ENCODE measurements around the gene CADPS. TPM values are rescaled to one million over a fixed set of nuclear protein-coding genes. Genes with fewer than 3 reads are reported as not detected.

The CADPS gene
- total and polyA plus RNA-seq, 9 donors = 0.47 to 4.4 (median 1.6) TPM

GRCh38 chr3:62446337-62446940 lies 428.8 kb downstream of the CADPS start:
- DNase-seq = no peak
- no peaks in the 10 kb centered on the region for H3K4me1 ChIP-seq (ENCODE audit: control insufficient read depth, insufficient read depth, low read length)
- H3K27me3 ChIP-seq (ENCODE audit: control insufficient read depth, insufficient read depth, low read length) = no peaks in the 10 kb centered on the region
- H3K9me3 ChIP-seq (replicated peaks; ENCODE audit: control insufficient read depth, low read depth, low read length) = no peaks in the 10 kb centered on the region
- H3K36me3 ChIP-seq (ENCODE audit: control insufficient read depth, insufficient read depth, low read length) = no peaks in the 10 kb centered on the region
- no peak overlapping the region for H3K4me3 ChIP-seq (ENCODE audit: low read length)
- WGBS (ENCODE audit: insufficient coverage) = 37% methylated on average over 2 of the region's 5 CpGs
- H3K27ac ChIP-seq (ENCODE audit: low read length) = no peak overlapping the region

GRCh38 chr3:62445275-62445674 lies 429.9 kb downstream of the CADPS start:
- no peaks in the 10 kb centered on the region for H3K9me3 ChIP-seq (replicated peaks; ENCODE audit: control insufficient read depth, low read depth, low read length)
- no peaks in the 10 kb centered on the region for H3K27me3 ChIP-seq (ENCODE audit: control insufficient read depth, insufficient read depth, low read length)
- no CpG with 5 or more reads among the region's 1 CpG for WGBS (ENCODE audit: insufficient coverage)
- no peaks in the 10 kb centered on the region for H3K4me1 ChIP-seq (ENCODE audit: control insufficient read depth, insufficient read depth, low read length)
- H3K4me3 ChIP-seq (ENCODE audit: low read length) = no peak overlapping the region
- DNase-seq = no peak
- H3K36me3 ChIP-seq (ENCODE audit: control insufficient read depth, insufficient read depth, low read length) = no peaks in the 10 kb centered on the region
- H3K27ac ChIP-seq (ENCODE audit: low read length) = no peak overlapping the region

- DNase-seq = no peak
- H3K27me3 ChIP-seq (ENCODE audit: control insufficient read depth, insufficient read depth, low read length) = peaks cover 5% of the 10 kb centered on the region
- no peaks in the 10 kb centered on the region for H3K9me3 ChIP-seq (replicated peaks; ENCODE audit: control insufficient read depth, low read depth, low read length)
- peaks cover 8% of the 10 kb centered on the region for H3K4me1 ChIP-seq (ENCODE audit: control insufficient read depth, insufficient read depth, low read length)
- no peak overlapping the region for H3K27ac ChIP-seq (ENCODE audit: low read length)
- no peak overlapping the region for H3K4me3 ChIP-seq (ENCODE audit: low read length)
- no peaks in the 10 kb centered on the region for H3K36me3 ChIP-seq (ENCODE audit: control insufficient read depth, insufficient read depth, low read length)
These were observed 435.2 kb downstream of the CADPS start for GRCh38 chr3:62439978-62440377.

GRCh38 chr3:62439176-62439813 lies 435.9 kb downstream of the CADPS start:
- H3K27me3 ChIP-seq (ENCODE audit: control insufficient read depth, insufficient read depth, low read length) = peaks cover 5% of the 10 kb centered on the region
- H3K4me3 ChIP-seq (ENCODE audit: low read length) = no peak overlapping the region
- H3K4me1 ChIP-seq (ENCODE audit: control insufficient read depth, insufficient read depth, low read length) = peaks cover 8% of the 10 kb centered on the region
- H3K27ac ChIP-seq (ENCODE audit: low read length) = no peak overlapping the region
- no CpG with 5 or more reads among the region's 5 CpGs for WGBS (ENCODE audit: insufficient coverage)
- no peak for DNase-seq
- H3K9me3 ChIP-seq (replicated peaks; ENCODE audit: control insufficient read depth, low read depth, low read length) = no peaks in the 10 kb centered on the region
- H3K36me3 ChIP-seq (ENCODE audit: control insufficient read depth, insufficient read depth, low read length) = no peaks in the 10 kb centered on the region

GRCh38 chr3:62436785-62437184 lies 438.4 kb downstream of the CADPS start:
- H3K36me3 ChIP-seq (ENCODE audit: control insufficient read depth, insufficient read depth, low read length) = no peaks in the 10 kb centered on the region
- H3K4me3 ChIP-seq (ENCODE audit: low read length) = no peak overlapping the region
- 38% methylated on average over 4 of the region's 7 CpGs for WGBS (ENCODE audit: insufficient coverage)
- peaks cover 5% of the 10 kb centered on the region for H3K27me3 ChIP-seq (ENCODE audit: control insufficient read depth, insufficient read depth, low read length)
- H3K4me1 ChIP-seq (ENCODE audit: control insufficient read depth, insufficient read depth, low read length) = peaks cover 8% of the 10 kb centered on the region
- no peaks in the 10 kb centered on the region for H3K9me3 ChIP-seq (replicated peaks; ENCODE audit: control insufficient read depth, low read depth, low read length)
- no peak overlapping the region for H3K27ac ChIP-seq (ENCODE audit: low read length)
- peak; percentile 46 for DNase-seq

- no peak overlapping the region for H3K4me3 ChIP-seq (ENCODE audit: low read length)
- no peak for DNase-seq
These were observed 441.8 kb downstream of the CADPS start for GRCh38 chr3:62433396-62433795.

GRCh38 chr3:62421207-62421606 lies 454.0 kb downstream of the CADPS start:
- no peaks in the 10 kb centered on the region for H3K4me1 ChIP-seq (ENCODE audit: control insufficient read depth, insufficient read depth, low read length)
- H3K27ac ChIP-seq (ENCODE audit: low read length) = no peak overlapping the region
- no peak for DNase-seq
- no peak overlapping the region for H3K4me3 ChIP-seq (ENCODE audit: low read length)
- 75% methylated on average over 4 of the region's 10 CpGs for WGBS (ENCODE audit: insufficient coverage)
- no peaks in the 10 kb centered on the region for H3K9me3 ChIP-seq (replicated peaks; ENCODE audit: control insufficient read depth, low read depth, low read length)
- no peaks in the 10 kb centered on the region for H3K36me3 ChIP-seq (ENCODE audit: control insufficient read depth, insufficient read depth, low read length)
- peaks cover 4% of the 10 kb centered on the region for H3K27me3 ChIP-seq (ENCODE audit: control insufficient read depth, insufficient read depth, low read length)

More at GRCh38 chr3:62433396-62433795, 441.8 kb downstream of the CADPS start:
- 81% methylated on average over 3 of the region's 8 CpGs for WGBS (ENCODE audit: insufficient coverage)
- H3K36me3 ChIP-seq (ENCODE audit: control insufficient read depth, insufficient read depth, low read length) = no peaks in the 10 kb centered on the region
- H3K27ac ChIP-seq (ENCODE audit: low read length) = no peak overlapping the region
- peaks cover 8% of the 10 kb centered on the region for H3K4me1 ChIP-seq (ENCODE audit: control insufficient read depth, insufficient read depth, low read length)
- no peaks in the 10 kb centered on the region for H3K9me3 ChIP-seq (replicated peaks; ENCODE audit: control insufficient read depth, low read depth, low read length)
- peaks cover 5% of the 10 kb centered on the region for H3K27me3 ChIP-seq (ENCODE audit: control insufficient read depth, insufficient read depth, low read length)

GRCh38 chr3:62416144-62416543 lies 459.1 kb downstream of the CADPS start:
- Histone ChIP-seq H3K4me1 (ENCODE audit: control insufficient read depth, insufficient read depth, low read length) (no peaks in the 10 kb centered on the region), H3K4me3 (ENCODE audit: low read length) (no peak overlapping the region), H3K27ac (ENCODE audit: low read length) (no peak overlapping the region), H3K36me3 (ENCODE audit: control insufficient read depth, insufficient read depth, low read length) (no peaks in the 10 kb centered on the region), H3K9me3 (replicated peaks; ENCODE audit: control insufficient read depth, low read depth, low read length) (no peaks in the 10 kb centered on the region), H3K27me3 (ENCODE audit: control insufficient read depth, insufficient read depth, low read length) (peaks cover 2% of the 10 kb centered on the region)
- no CpG with 5 or more reads among the region's 3 CpGs for WGBS (ENCODE audit: insufficient coverage)
- no peak for DNase-seq

- WGBS (ENCODE audit: insufficient coverage) = 9% methylated on average over 6 of the region's 9 CpGs
- H3K27me3 ChIP-seq (ENCODE audit: control insufficient read depth, insufficient read depth, low read length) = peaks cover 2% of the 10 kb centered on the region
- H3K27ac ChIP-seq (ENCODE audit: low read length) = no peak overlapping the region
- DNase-seq = no peak
- no peaks in the 10 kb centered on the region for H3K36me3 ChIP-seq (ENCODE audit: control insufficient read depth, insufficient read depth, low read length)
- no peaks in the 10 kb centered on the region for H3K4me1 ChIP-seq (ENCODE audit: control insufficient read depth, insufficient read depth, low read length)
- no peak overlapping the region for H3K4me3 ChIP-seq (ENCODE audit: low read length)
- H3K9me3 ChIP-seq (replicated peaks; ENCODE audit: control insufficient read depth, low read depth, low read length) = no peaks in the 10 kb centered on the region
These were observed 459.9 kb downstream of the CADPS start for GRCh38 chr3:62415312-62415801.

GRCh38 chr3:62414786-62415185 lies 460.4 kb downstream of the CADPS start:
- Histone ChIP-seq H3K9me3 (replicated peaks; ENCODE audit: control insufficient read depth, low read depth, low read length) (no peaks in the 10 kb centered on the region), H3K27ac (ENCODE audit: low read length) (no peak overlapping the region), H3K36me3 (ENCODE audit: control insufficient read depth, insufficient read depth, low read length) (no peaks in the 10 kb centered on the region), H3K4me1 (ENCODE audit: control insufficient read depth, insufficient read depth, low read length) (no peaks in the 10 kb centered on the region), H3K4me3 (ENCODE audit: low read length) (no peak overlapping the region), H3K27me3 (ENCODE audit: control insufficient read depth, insufficient read depth, low read length) (peaks cover 2% of the 10 kb centered on the region)
- no peak for DNase-seq
- 49% methylated on average over 5 of the region's 11 CpGs for WGBS (ENCODE audit: insufficient coverage)

All from muscle of leg (tissue), 11 donors.